ENCODE data around the gene FLT1.

FLT1 gene

GRCh38 chr13:28497143-28497876 lies 2.4 kb upstream of the FLT1 start:
- Histone ChIP-seq H3K9ac (ENCODE audit: low read depth, low read length) (no peak overlapping the region), H3K36me3 (ENCODE audit: insufficient read depth, low read length) (no peaks in the 10 kb centered on the region), H3K4me3 (ENCODE audit: low read length) (no peak overlapping the region), H3K27me3 (ENCODE audit: insufficient read depth, low read length) (peaks cover 62% of the 10 kb centered on the region), H3K9me3 (ENCODE audit: insufficient read depth, low read depth, low read length) (no peaks in the 10 kb centered on the region), H3K4me1 (ENCODE audit: insufficient read depth, low read length) (peaks cover 24% of the 10 kb centered on the region), H3K27ac (ENCODE audit: low read depth, low read length) (no peak overlapping the region)
- 75% methylated on average over 1 of the region's 4 CpGs for WGBS

GRCh38 chr13:28496188-28496564 lies 1.2 kb upstream of the FLT1 start:
- H3K9ac ChIP-seq (ENCODE audit: low read depth, low read length) = no peak overlapping the region
- no peaks in the 10 kb centered on the region for H3K9me3 ChIP-seq (ENCODE audit: insufficient read depth, low read depth, low read length)
- no peaks in the 10 kb centered on the region for H3K36me3 ChIP-seq (ENCODE audit: insufficient read depth, low read length)
- no peak overlapping the region for H3K27ac ChIP-seq (ENCODE audit: low read depth, low read length)
- 51% methylated on average over 10 of the region's 10 CpGs for WGBS
- H3K4me1 ChIP-seq (ENCODE audit: insufficient read depth, low read length) = peaks cover 35% of the 10 kb centered on the region
- H3K4me3 ChIP-seq (ENCODE audit: low read length) = peak overlapping the region; percentile 79
- peaks cover 69% of the 10 kb centered on the region for H3K27me3 ChIP-seq (ENCODE audit: insufficient read depth, low read length)

GRCh38 chr13:28495538-28496187 lies 735 bp upstream of the FLT1 start:
- Histone ChIP-seq H3K9ac (ENCODE audit: low read depth, low read length) (peak overlapping the region; percentile 65; the same call in 1 of the 2 replicates), H3K27me3 (ENCODE audit: insufficient read depth, low read length) (peaks cover 69% of the 10 kb centered on the region)
- WGBS = 6% methylated on average over 33 of the region's 33 CpGs

GRCh38 chr13:28494504-28494777 lies 487 bp downstream of the FLT1 start:
- Histone ChIP-seq H3K27ac (ENCODE audit: low read depth, low read length) (no peak overlapping the region; the same call in 1 of the 2 replicates), H3K4me1 (ENCODE audit: insufficient read depth, low read length) (peaks cover 52% of the 10 kb centered on the region), H3K9ac (ENCODE audit: low read depth, low read length) (peak overlapping the region; percentile 65), H3K27me3 (ENCODE audit: insufficient read depth, low read length) (peaks cover 69% of the 10 kb centered on the region), H3K9me3 (ENCODE audit: insufficient read depth, low read depth, low read length) (no peaks in the 10 kb centered on the region), H3K36me3 (ENCODE audit: insufficient read depth, low read length) (no peaks in the 10 kb centered on the region), H3K4me3 (ENCODE audit: low read length) (peak overlapping the region; percentile 79)
- under 1% methylated on average over 30 of the region's 30 CpGs for WGBS

More at GRCh38 chr13:28495538-28496187, 735 bp upstream of the FLT1 start:
- Histone ChIP-seq H3K9me3 (ENCODE audit: insufficient read depth, low read depth, low read length) (no peaks in the 10 kb centered on the region), H3K4me1 (ENCODE audit: insufficient read depth, low read length) (peaks cover 40% of the 10 kb centered on the region), H3K27ac (ENCODE audit: low read depth, low read length) (peak overlapping the region; percentile 37; the same call in 1 of the 2 replicates), H3K4me3 (ENCODE audit: low read length) (peak overlapping the region; percentile 79), H3K36me3 (ENCODE audit: insufficient read depth, low read length) (no peaks in the 10 kb centered on the region)

GRCh38 chr13:28493740-28494503 lies 1.0 kb downstream of the FLT1 start:
- H3K27me3 ChIP-seq (ENCODE audit: insufficient read depth, low read length) = peaks cover 69% of the 10 kb centered on the region
- peaks cover 56% of the 10 kb centered on the region for H3K4me1 ChIP-seq (ENCODE audit: insufficient read depth, low read length)
- 0 out of 2 replicates have a peak, but pooled peaks cover 4% of the 10 kb centered on the region for H3K36me3 ChIP-seq (ENCODE audit: insufficient read depth, low read length)
- peak overlapping the region; percentile 65 for H3K9ac ChIP-seq (ENCODE audit: low read depth, low read length)
- no peak overlapping the region for H3K27ac ChIP-seq (ENCODE audit: low read depth, low read length)
- H3K4me3 ChIP-seq (ENCODE audit: low read length) = peak overlapping the region; percentile 79
- H3K9me3 ChIP-seq (ENCODE audit: insufficient read depth, low read depth, low read length) = no peaks in the 10 kb centered on the region
- WGBS = under 1% methylated on average over 60 of the region's 60 CpGs

GRCh38 chr13:28492569-28493367 lies 2.2 kb downstream of the FLT1 start:
- Histone ChIP-seq H3K36me3 (ENCODE audit: insufficient read depth, low read length) (0 out of 2 replicates have a peak, but pooled peaks cover 5% of the 10 kb centered on the region), H3K9ac (ENCODE audit: low read depth, low read length) (peak overlapping the region; percentile 65; the same call in 1 of the 2 replicates), H3K4me3 (ENCODE audit: low read length) (peak overlapping the region; percentile 79), H3K4me1 (ENCODE audit: insufficient read depth, low read length) (peaks cover 57% of the 10 kb centered on the region), H3K27me3 (ENCODE audit: insufficient read depth, low read length) (peaks cover 60% of the 10 kb centered on the region), H3K9me3 (ENCODE audit: insufficient read depth, low read depth, low read length) (no peaks in the 10 kb centered on the region), H3K27ac (ENCODE audit: low read depth, low read length) (no peak overlapping the region)
- WGBS = 10% methylated on average over 6 of the region's 10 CpGs

GRCh38 chr13:28490061-28490460 lies 4.9 kb downstream of the FLT1 start:
- H3K36me3 ChIP-seq (ENCODE audit: insufficient read depth, low read length) = peaks cover 9% of the 10 kb centered on the region; the same call in 1 of the 2 replicates
- 79% methylated on average over 6 of the region's 6 CpGs for WGBS
- peaks cover 55% of the 10 kb centered on the region for H3K4me1 ChIP-seq (ENCODE audit: insufficient read depth, low read length)
- no peaks in the 10 kb centered on the region for H3K9me3 ChIP-seq (ENCODE audit: insufficient read depth, low read depth, low read length)
- H3K9ac ChIP-seq (ENCODE audit: low read depth, low read length) = no peak overlapping the region
- H3K27ac ChIP-seq (ENCODE audit: low read depth, low read length) = no peak overlapping the region
- no peak overlapping the region for H3K4me3 ChIP-seq (ENCODE audit: low read length)
- peaks cover 33% of the 10 kb centered on the region for H3K27me3 ChIP-seq (ENCODE audit: insufficient read depth, low read length)

GRCh38 chr13:28489524-28489931 lies 5.4 kb downstream of the FLT1 start:
- WGBS = 32% methylated on average over 4 of the region's 5 CpGs
- H3K9me3 ChIP-seq (ENCODE audit: insufficient read depth, low read depth, low read length) = no peaks in the 10 kb centered on the region
- no peak overlapping the region for H3K9ac ChIP-seq (ENCODE audit: low read depth, low read length)
- peaks cover 58% of the 10 kb centered on the region for H3K4me1 ChIP-seq (ENCODE audit: insufficient read depth, low read length)
- no peak overlapping the region for H3K4me3 ChIP-seq (ENCODE audit: low read length)
- H3K27ac ChIP-seq (ENCODE audit: low read depth, low read length) = no peak overlapping the region
- peaks cover 9% of the 10 kb centered on the region; the same call in 1 of the 2 replicates for H3K36me3 ChIP-seq (ENCODE audit: insufficient read depth, low read length)
- H3K27me3 ChIP-seq (ENCODE audit: insufficient read depth, low read length) = peaks cover 29% of the 10 kb centered on the region

GRCh38 chr13:28488376-28489005 lies 6.4 kb downstream of the FLT1 start:
- Histone ChIP-seq H3K27me3 (ENCODE audit: insufficient read depth, low read length) (peaks cover 19% of the 10 kb centered on the region), H3K4me3 (ENCODE audit: low read length) (no peak overlapping the region), H3K36me3 (ENCODE audit: insufficient read depth, low read length) (peaks cover 9% of the 10 kb centered on the region; the same call in 1 of the 2 replicates), H3K9me3 (ENCODE audit: insufficient read depth, low read depth, low read length) (no peaks in the 10 kb centered on the region), H3K4me1 (ENCODE audit: insufficient read depth, low read length) (peaks cover 69% of the 10 kb centered on the region), H3K27ac (ENCODE audit: low read depth, low read length) (no peak overlapping the region), H3K9ac (ENCODE audit: low read depth, low read length) (no peak overlapping the region)
- 92% methylated on average over 9 of the region's 9 CpGs for WGBS

- Histone ChIP-seq H3K4me1 (ENCODE audit: insufficient read depth, low read length) (peaks cover 52% of the 10 kb centered on the region), H3K9me3 (ENCODE audit: insufficient read depth, low read depth, low read length) (no peaks in the 10 kb centered on the region), H3K27ac (ENCODE audit: low read depth, low read length) (no peak overlapping the region), H3K9ac (ENCODE audit: low read depth, low read length) (no peak overlapping the region), H3K27me3 (ENCODE audit: insufficient read depth, low read length) (no peaks in the 10 kb centered on the region), H3K36me3 (ENCODE audit: insufficient read depth, low read length) (peaks cover 12% of the 10 kb centered on the region; the same call in 1 of the 2 replicates), H3K4me3 (ENCODE audit: low read length) (no peak overlapping the region)
- 87% methylated on average over 10 of the region's 10 CpGs for WGBS
Observed at GRCh38 chr13:28485996-28486543, 8.9 kb downstream of the FLT1 start.

Measured in HUES64 (cell line).